Measurements from ENCODE around the gene SIPA1L3.

The SIPA1L3 gene

DNA sequence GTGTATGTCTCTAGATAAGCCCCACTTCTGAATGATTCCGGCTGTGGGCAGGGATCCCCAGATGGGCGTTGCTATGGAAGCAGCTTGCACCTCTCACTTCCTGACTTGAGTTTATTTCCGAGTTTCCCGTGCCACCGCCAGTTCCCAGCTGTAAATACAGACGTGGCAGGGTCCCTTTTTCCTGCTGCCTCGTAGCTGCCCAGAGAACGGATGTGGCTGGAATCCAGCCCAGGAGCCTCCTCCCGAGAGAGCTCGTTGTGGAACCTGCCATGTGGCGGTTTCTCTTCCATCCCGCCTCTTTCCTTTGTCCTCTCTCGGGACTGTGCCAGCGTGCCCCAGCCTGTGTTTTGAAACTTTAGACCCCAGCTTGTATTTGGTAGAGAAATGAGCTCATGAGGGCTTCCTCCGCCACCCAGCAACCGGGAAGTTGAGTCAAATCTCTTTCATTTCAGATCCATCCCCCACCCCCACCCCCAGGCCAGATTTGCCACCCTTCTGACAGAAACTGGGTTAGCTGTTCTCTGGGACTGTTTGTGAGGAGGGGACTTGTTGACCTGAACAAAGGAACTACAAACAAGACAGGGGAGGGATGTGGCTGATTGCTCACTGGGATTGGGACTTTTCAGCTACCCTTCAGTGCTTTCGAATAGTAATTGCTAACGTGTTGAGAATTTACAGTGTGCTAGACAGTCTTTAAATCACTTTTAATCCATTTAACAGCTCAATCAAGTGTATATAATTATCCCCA, 96.6 kb downstream of the SIPA1L3 start:
- peak overlapping the region; percentile 72 for H3K4me3 ChIP-seq
- no peaks in the 10 kb centered on the region for H4K20me1 ChIP-seq

GRCh38 chr19:38004186-38004520, 97.1 kb downstream of the SIPA1L3 start:
- no peak for TF ChIP-seq Cebpa-rat (IDR thresholded peaks at IDR 0.05)
- peak overlapping the region; percentile 85 for H3K9ac ChIP-seq
- 0 out of 2 replicates have a peak, but pooled peaks cover 7% of the 10 kb centered on the region for H3K36me3 ChIP-seq
- H3K4me1 ChIP-seq = peaks cover 91% of the 10 kb centered on the region
- peak overlapping the region; percentile 96 for H3K4me2 ChIP-seq
- no peaks in the 10 kb centered on the region for H3K9me3 ChIP-seq
- H3K27me3 ChIP-seq = no peaks in the 10 kb centered on the region
- no peaks in the 10 kb centered on the region for H4K20me1 ChIP-seq
- H3K4me3 ChIP-seq = peak overlapping the region; percentile 72
- peak overlapping the region; percentile 95 for H3K27ac ChIP-seq

More for the DNA sequence above, 96.6 kb downstream of the SIPA1L3 start:
- Histone ChIP-seq H3K4me1 (peaks cover 91% of the 10 kb centered on the region), H3K9ac (peak overlapping the region; percentile 85), H3K9me3 (no peaks in the 10 kb centered on the region), H3K36me3 (0 out of 2 replicates have a peak, but pooled peaks cover 5% of the 10 kb centered on the region), H3K4me2 (peak overlapping the region; percentile 96), H3K27ac (peak overlapping the region; percentile 95), H3K27me3 (no peaks in the 10 kb centered on the region)
- 0 out of 2 replicates have a peak, but pooled peaks have one; percentile 20 for TF ChIP-seq Cebpa-rat (IDR thresholded peaks at IDR 0.05)

DNA sequence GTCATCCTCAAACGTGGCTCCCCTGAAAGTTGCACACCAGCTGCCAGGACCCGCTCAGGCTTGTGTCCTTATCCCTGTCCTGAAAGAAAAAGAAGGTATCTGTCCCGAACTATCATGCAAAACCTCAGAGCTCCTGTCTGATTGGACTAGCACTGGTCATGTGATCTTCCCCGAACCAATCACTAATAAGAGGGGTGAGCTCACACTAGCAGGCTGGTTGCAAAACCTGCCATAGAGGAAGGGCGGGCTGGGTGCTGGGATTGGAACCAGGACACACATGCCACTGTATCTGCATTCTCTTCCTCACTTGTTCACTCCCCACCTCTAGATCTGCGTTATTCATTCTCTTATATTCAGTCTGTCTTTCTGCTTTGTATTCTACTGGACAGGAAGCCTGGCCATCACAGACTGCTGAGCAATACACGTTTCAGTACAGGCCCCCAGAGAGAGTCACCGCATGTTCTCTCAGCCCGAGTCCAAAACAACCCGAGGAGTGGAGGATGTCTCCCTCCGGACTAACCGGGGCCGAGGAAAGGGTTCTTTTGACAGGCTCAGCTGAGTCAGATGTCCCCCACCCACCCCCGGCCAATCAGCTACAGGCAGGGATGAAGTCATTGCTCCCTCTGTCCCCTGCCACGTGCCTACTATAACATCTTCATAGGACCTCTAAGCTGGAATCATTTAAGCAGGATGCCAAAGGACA, 97.7 kb downstream of the SIPA1L3 start:
- Histone ChIP-seq H3K27ac (peak overlapping the region; percentile 95), H3K27me3 (no peaks in the 10 kb centered on the region), H3K4me2 (peak overlapping the region; percentile 96), H3K4me1 (peaks cover 91% of the 10 kb centered on the region), H3K4me3 (peak overlapping the region; percentile 72), H3K9me3 (no peaks in the 10 kb centered on the region), H3K36me3 (0 out of 2 replicates have a peak, but pooled peaks cover 7% of the 10 kb centered on the region), H4K20me1 (no peaks in the 10 kb centered on the region), H3K9ac (peak overlapping the region; percentile 85)
- peak; percentile 40; the same call in 1 of the 2 replicates for TF ChIP-seq Cebpa-rat (IDR thresholded peaks at IDR 0.05)

GRCh38 chr19:38005224-38005614, 98.2 kb downstream of the SIPA1L3 start:
- H3K4me1 ChIP-seq = peaks cover 91% of the 10 kb centered on the region
- H3K27ac ChIP-seq = peak overlapping the region; percentile 95
- H3K9me3 ChIP-seq = no peaks in the 10 kb centered on the region
- H3K36me3 ChIP-seq = 0 out of 2 replicates have a peak, but pooled peaks cover 7% of the 10 kb centered on the region
- H3K4me3 ChIP-seq = peak overlapping the region; percentile 72
- peak overlapping the region; percentile 85 for H3K9ac ChIP-seq
- H4K20me1 ChIP-seq = no peaks in the 10 kb centered on the region
- no peaks in the 10 kb centered on the region for H3K27me3 ChIP-seq
- H3K4me2 ChIP-seq = peak overlapping the region; percentile 96
- TF ChIP-seq Cebpa-rat (IDR thresholded peaks at IDR 0.05) = no peak

DNA sequence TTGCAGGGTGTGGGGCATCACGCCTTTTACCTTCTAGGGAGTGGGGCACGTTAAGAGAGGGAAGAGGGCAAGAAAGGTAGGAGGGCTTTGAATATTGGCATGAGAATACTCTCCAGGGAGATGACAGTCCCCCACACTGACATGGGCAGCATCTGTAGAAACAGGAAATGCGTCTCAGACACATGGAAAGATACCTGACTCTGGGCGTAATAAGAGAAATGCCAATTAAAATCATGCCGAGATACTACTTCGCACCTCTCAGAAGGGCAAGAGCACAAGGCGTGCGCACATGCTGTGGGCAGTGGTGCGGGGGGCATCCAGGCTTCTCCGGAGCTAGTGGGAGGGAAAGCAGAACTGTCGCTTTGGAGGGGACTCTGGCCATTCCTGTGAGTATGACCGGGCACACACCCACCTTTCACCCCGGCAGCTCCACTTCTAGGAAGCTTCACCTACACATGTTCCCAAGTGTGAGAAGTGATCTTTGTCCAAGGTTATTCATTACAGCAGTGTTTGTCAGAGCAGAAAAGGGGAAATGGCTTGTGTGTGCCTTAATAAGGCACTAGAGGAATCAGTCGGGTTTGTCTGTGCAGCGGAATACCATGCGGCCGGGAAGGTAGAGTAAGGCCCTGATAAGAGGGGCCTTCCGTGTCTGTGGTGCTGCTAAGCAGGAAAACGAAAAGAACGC, 99.5 kb downstream of the SIPA1L3 start:
- Histone ChIP-seq H3K27ac (peak overlapping the region; percentile 95), H3K36me3 (peaks cover 16% of the 10 kb centered on the region; the same call in 1 of the 2 replicates), H3K27me3 (no peaks in the 10 kb centered on the region), H3K9me3 (no peaks in the 10 kb centered on the region), H4K20me1 (no peaks in the 10 kb centered on the region), H3K4me2 (peak overlapping the region; percentile 96), H3K9ac (peak overlapping the region; percentile 85; the same call in 1 of the 2 replicates), H3K4me3 (no peak overlapping the region), H3K4me1 (peaks cover 94% of the 10 kb centered on the region)
- TF ChIP-seq Cebpa-rat (IDR thresholded peaks at IDR 0.05) = no peak

DNA sequence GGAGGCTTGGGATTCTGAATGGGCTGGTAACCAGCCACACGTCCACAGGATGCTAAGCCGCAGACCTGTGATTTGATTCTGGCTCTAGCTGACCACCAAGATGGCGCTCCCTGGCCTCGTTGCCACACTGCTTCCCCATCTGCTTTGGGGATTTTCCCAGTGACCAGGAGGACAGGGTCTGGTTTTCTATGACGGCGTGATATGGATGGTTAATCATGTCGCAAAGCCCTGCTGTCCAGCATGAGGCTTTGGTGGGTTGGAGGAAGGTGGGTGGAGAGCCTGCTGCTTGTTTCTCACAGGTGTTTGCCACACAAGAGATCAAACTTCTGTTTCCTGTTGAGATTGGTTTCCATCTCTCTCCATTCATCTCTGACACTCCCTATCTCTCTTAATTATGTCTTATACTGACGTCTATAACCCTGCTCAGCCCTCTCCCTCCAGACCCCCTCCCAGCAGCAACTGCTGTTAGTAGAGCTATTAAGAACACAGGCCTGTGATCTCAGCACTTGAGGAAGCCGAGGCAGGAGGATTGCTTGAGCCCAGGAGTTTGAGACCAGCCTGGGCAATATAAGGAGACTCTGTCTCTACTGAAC, 102.7 kb downstream of the SIPA1L3 start:
- Histone ChIP-seq H3K9me3 (no peaks in the 10 kb centered on the region), H3K27ac (peak overlapping the region; percentile 23; the same call in 1 of the 2 replicates), H3K4me2 (peak overlapping the region; percentile 33), H4K20me1 (no peaks in the 10 kb centered on the region), H3K36me3 (peaks cover 16% of the 10 kb centered on the region; the same call in 1 of the 2 replicates), H3K9ac (no peak overlapping the region), H3K4me1 (peaks cover 100% of the 10 kb centered on the region), H3K27me3 (no peaks in the 10 kb centered on the region), H3K4me3 (no peak overlapping the region)
- no peak for TF ChIP-seq Cebpa-rat (IDR thresholded peaks at IDR 0.05)

DNA sequence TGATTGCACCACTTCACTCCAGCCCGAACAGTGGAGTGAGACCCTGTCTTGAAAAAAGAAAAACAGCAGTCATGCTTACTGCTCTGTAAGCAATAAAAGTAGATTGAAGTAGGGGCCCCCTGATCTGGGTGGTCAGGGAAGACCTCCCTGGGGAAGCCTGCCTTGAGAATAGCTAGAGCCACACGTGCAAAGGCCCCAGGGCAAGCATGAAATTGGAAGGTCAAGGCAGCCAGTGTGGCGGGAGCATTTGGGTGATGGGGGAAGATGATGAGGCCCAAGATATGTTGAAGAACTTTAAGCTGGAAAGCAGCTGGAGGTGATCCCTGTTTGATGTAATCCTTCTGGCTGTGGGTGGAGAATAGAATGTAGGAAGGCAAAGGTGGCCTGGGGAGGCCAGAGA, 104.4 kb downstream of the SIPA1L3 start:
- Histone ChIP-seq H3K9ac (peak overlapping the region; percentile 2; the same call in 1 of the 2 replicates), H3K4me1 (peaks cover 100% of the 10 kb centered on the region), H3K36me3 (peaks cover 16% of the 10 kb centered on the region; the same call in 1 of the 2 replicates), H3K27me3 (no peaks in the 10 kb centered on the region), H4K20me1 (no peaks in the 10 kb centered on the region), H3K27ac (peak overlapping the region; percentile 18; the same call in 1 of the 2 replicates), H3K4me3 (no peak overlapping the region), H3K4me2 (peak overlapping the region; percentile 56), H3K9me3 (no peaks in the 10 kb centered on the region)
- no peak for TF ChIP-seq Cebpa-rat (IDR thresholded peaks at IDR 0.05)

DNA sequence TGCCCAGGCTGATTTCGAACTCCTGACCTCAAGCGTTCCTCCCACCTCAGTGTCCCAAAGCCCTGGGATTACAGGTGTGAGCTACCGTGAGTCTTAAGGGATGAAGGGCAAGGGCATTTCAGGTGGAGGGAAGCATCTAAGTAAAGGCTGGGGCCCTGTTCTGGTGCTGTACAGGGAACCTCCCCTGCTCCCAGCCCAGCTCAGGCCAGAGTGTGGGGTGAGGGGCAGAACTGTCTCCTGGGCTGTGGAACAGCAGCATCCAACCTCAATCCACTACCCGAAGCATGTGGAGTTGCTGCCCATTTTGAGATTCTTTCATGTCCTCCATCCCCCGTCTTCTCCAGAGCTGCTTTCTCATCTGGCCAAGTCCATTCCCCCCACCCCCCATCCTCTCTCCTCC, 105.3 kb downstream of the SIPA1L3 start:
- Histone ChIP-seq H3K4me2 (peak overlapping the region; percentile 56), H3K9ac (peak overlapping the region; percentile 2; the same call in 1 of the 2 replicates), H3K4me1 (peaks cover 97% of the 10 kb centered on the region), H3K36me3 (peaks cover 16% of the 10 kb centered on the region; the same call in 1 of the 2 replicates), H3K4me3 (no peak overlapping the region), H3K9me3 (no peaks in the 10 kb centered on the region), H3K27me3 (no peaks in the 10 kb centered on the region), H3K27ac (peak overlapping the region; percentile 49; the same call in 1 of the 2 replicates), H4K20me1 (no peaks in the 10 kb centered on the region)
- no peak for TF ChIP-seq Cebpa-rat (IDR thresholded peaks at IDR 0.05)

- H3K4me2 ChIP-seq = no peak overlapping the region
- no peak for TF ChIP-seq Cebpa-rat (IDR thresholded peaks at IDR 0.05)
- H3K4me1 ChIP-seq = peaks cover 97% of the 10 kb centered on the region
- peak overlapping the region; percentile 49; the same call in 1 of the 2 replicates for H3K27ac ChIP-seq
- H3K9me3 ChIP-seq = no peaks in the 10 kb centered on the region
- no peaks in the 10 kb centered on the region for H4K20me1 ChIP-seq
- H3K36me3 ChIP-seq = peaks cover 16% of the 10 kb centered on the region; the same call in 1 of the 2 replicates
- no peak overlapping the region for H3K4me3 ChIP-seq
- no peaks in the 10 kb centered on the region for H3K27me3 ChIP-seq
- no peak overlapping the region for H3K9ac ChIP-seq
Observed at GRCh38 chr19:38012944-38013343, 105.9 kb downstream of the SIPA1L3 start.

Measured in BLaER1 (cell line).